H1 (cell line): ENCODE results near the gene WDR35. TPM values are rescaled to one million over a fixed set of nuclear protein-coding genes. Genes with fewer than 3 reads are reported as not detected.
"Not testable (repeated sequence)": the region's sequence is repeated elsewhere in the genome, so short reads cannot be mapped to it uniquely, and the experiment has no call there.

ENCODE experiments used
- CTCF ChIA-PET: fragments of 300-600 bp; sonication (Branson Sonifier 250); formaldehyde crosslinking; loops from one replicate; lab custom pipeline; 2021; ENCODE audit not compliant: partially characterized antibody; lab: Charles Lee
- POLR2A ChIA-PET: fragments of 300-600 bp; sonication (Branson Sonifier 250); formaldehyde crosslinking; loops from one replicate; lab custom pipeline; 2021; ENCODE audit warnings: inconsistent platforms; ENCODE audit not compliant: partially characterized antibody; lab: Charles Lee
- DNase-seq, 2 experiments: peaks; one replicate each; pipeline versions ENCODE4 v3.0.0 to v3.0.0-alpha.2; 2010 to 2022; ENCODE audit warnings: low spot score in 2 of 2, low read depth in 1 of 2, mixed read lengths in 1 of 2
- FAIRE-seq: peaks from 2 replicates; lab custom pipeline; 2011; peaks lifted over from hg19 to GRCh38; lab: Jason Lieb, UNC
- H2AFZ ChIP-seq: 2 replicates; pipeline ENCODE4 v1.8.1; 2012; ENCODE audit warnings: low read length, inconsistent platforms
- H2AK5ac ChIP-seq: 2 replicates; pipeline ENCODE4 v1.6.1; 2013; ENCODE audit warnings: low read depth, low read length
- H2BK120ac ChIP-seq: replicated peaks from 2 replicates; pipeline ENCODE3; 2013; ENCODE audit warnings: low read depth, low read length, inconsistent platforms
- H2BK12ac ChIP-seq: 2 replicates; pipeline ENCODE4 v1.6.1; 2013; ENCODE audit warnings: low read depth, low read length
- H2BK15ac ChIP-seq: 2 replicates; pipeline ENCODE4 v1.6.1; 2013; ENCODE audit warnings: low read length
- H2BK20ac ChIP-seq: 2 replicates; pipeline ENCODE4 v1.6.1; 2013; ENCODE audit warnings: low read length
- H2BK5ac ChIP-seq: 2 replicates; pipeline ENCODE4 v1.6.1; 2013; ENCODE audit warnings: low read depth, low read length
- H3K14ac ChIP-seq: 2 replicates; pipeline ENCODE4 v1.6.1; 2013; ENCODE audit warnings: inconsistent platforms; ENCODE audit not compliant: insufficient read length
- H3K18ac ChIP-seq: 2 replicates; pipeline ENCODE4 v1.6.1; 2013; ENCODE audit warnings: low read length; ENCODE audit errors: extremely low read depth
- H3K23ac ChIP-seq: 2 replicates; pipeline ENCODE4 v1.6.1; 2013; ENCODE audit warnings: inconsistent platforms; ENCODE audit not compliant: insufficient read length
- H3K23me2 ChIP-seq: 2 replicates; pipeline ENCODE4 v1.6.1; 2013; ENCODE audit warnings: low read depth, low read length
- H3K27ac ChIP-seq: 2 replicates; pipeline ENCODE4 v1.6.1; 2011; ENCODE audit warnings: low read depth, low read length, inconsistent platforms
- H3K27me3 ChIP-seq, 4 experiments: replicated peaks in 1 of 4; 1 replicate in 1 of 4; 2 replicates in 3 of 4; pipeline versions ENCODE4 v1.6.1 to v1.8.1; 2011 to 2013; ENCODE audit warnings: low read length in 3 of 4, mild to moderate bottlenecking in 3 of 4, inconsistent platforms in 2 of 4, mixed read lengths in 2 of 4, moderate library complexity in 1 of 4; ENCODE audit not compliant: control insufficient read depth in 3 of 4, insufficient read depth in 3 of 4; ENCODE audit errors: extremely low read depth in 1 of 4
- H3K36me3 ChIP-seq, 4 experiments: 2 replicates each; pipeline versions ENCODE4 v1.6.1 to v1.8.1; 2011 to 2013; ENCODE audit warnings: mild to moderate bottlenecking in 4 of 4, low read length in 3 of 4, moderate library complexity in 2 of 4, control low read depth in 1 of 4, inconsistent platforms in 1 of 4; ENCODE audit not compliant: insufficient read depth in 4 of 4, control insufficient read depth in 2 of 4
- H3K4ac ChIP-seq: replicated peaks from 2 replicates; pipeline ENCODE3; 2013; ENCODE audit warnings: low read length, low read depth, mixed read lengths, inconsistent platforms; ENCODE audit not compliant: insufficient read length
- H3K4me1 ChIP-seq, 4 experiments: replicated peaks in 1 of 4; 1 replicate in 1 of 4; 2 replicates in 3 of 4; pipeline versions ENCODE4 v1.6.1 to v1.8.1; 2011 to 2013; ENCODE audit warnings: low read length in 3 of 4, inconsistent platforms in 2 of 4, mixed read lengths in 1 of 4; ENCODE audit not compliant: insufficient read depth in 4 of 4, control insufficient read depth in 3 of 4
- H3K4me2 ChIP-seq, 2 experiments: 2 replicates each; pipeline versions ENCODE4 v1.6.1 to v1.8.1; 2011 to 2013; ENCODE audit warnings: low read depth in 2 of 2, low read length in 2 of 2, control low read depth in 1 of 2, inconsistent platforms in 1 of 2, mild to moderate bottlenecking in 1 of 2; ENCODE audit not compliant: insufficient read depth in 1 of 2
- H3K4me3 ChIP-seq, 4 experiments: fragments of 200-600, 300-600 bp in 1 of 4; sonication (generic), shearing (Covaris generic), sonication (Bioruptor Twin) in 1 of 4; 2 replicates each; pipeline versions ENCODE4 v1.5.1 to v1.8.1; 2011 to 2016; ENCODE audit warnings: low read length in 4 of 4, low read depth in 3 of 4, control low read depth in 2 of 4, inconsistent platforms in 2 of 4, mild to moderate bottlenecking in 2 of 4, mixed read lengths in 1 of 4, moderate library complexity in 1 of 4; ENCODE audit not compliant: insufficient read depth in 2 of 4; ENCODE audit errors: extremely low read depth in 1 of 4
- H3K56ac ChIP-seq: replicated peaks from 2 replicates; pipeline ENCODE3; 2013; ENCODE audit warnings: low read depth, mild to moderate bottlenecking, mixed read lengths, low read length, inconsistent platforms; ENCODE audit not compliant: insufficient read length
- H3K79me1 ChIP-seq: 2 replicates; pipeline ENCODE4 v1.6.1; 2013; ENCODE audit warnings: low read depth, low read length, control low read depth
- H3K79me2 ChIP-seq, 2 experiments: 2 replicates each; pipeline versions ENCODE4 v1.6.1 to v1.8.1; 2012 to 2013; ENCODE audit warnings: low read length in 2 of 2, mild to moderate bottlenecking in 2 of 2, inconsistent platforms in 1 of 2; ENCODE audit not compliant: insufficient read depth in 2 of 2, control insufficient read depth in 1 of 2
- H3K9ac ChIP-seq, 4 experiments: replicated peaks in 1 of 4; 1 replicate in 1 of 4; 2 replicates in 3 of 4; pipeline versions ENCODE4 v1.6.1 to v1.8.1; 2011 to 2013; ENCODE audit warnings: low read depth in 3 of 4, low read length in 3 of 4, control low read depth in 2 of 4, mild to moderate bottlenecking in 2 of 4, moderate library complexity in 2 of 4, inconsistent platforms in 1 of 4; ENCODE audit errors: extremely low read depth in 1 of 4
- H3K9me3 ChIP-seq, 2 experiments: 2 replicates each; pipeline versions ENCODE4 v1.6.1 to v1.8.1; 2012 to 2013; ENCODE audit warnings: mild to moderate bottlenecking in 2 of 2, moderate library complexity in 2 of 2, control low read depth in 1 of 2, inconsistent platforms in 1 of 2, low read depth in 1 of 2, low read length in 1 of 2, mixed read lengths in 1 of 2; ENCODE audit not compliant: insufficient read depth in 2 of 2
- H4K20me1 ChIP-seq, 2 experiments: replicated peaks in 1 of 2; 2 replicates each; pipeline versions ENCODE3 to v1.8.1; 2011 to 2013; ENCODE audit warnings: inconsistent platforms in 2 of 2, low read length in 2 of 2, mild to moderate bottlenecking in 1 of 2; ENCODE audit not compliant: insufficient read depth in 2 of 2, control insufficient read depth in 1 of 2
- H4K5ac ChIP-seq: 2 replicates; pipeline ENCODE4 v1.6.1; 2013; ENCODE audit warnings: low read length, low read depth, mixed read lengths, inconsistent platforms; ENCODE audit not compliant: insufficient read length
- H4K8ac ChIP-seq: 2 replicates; pipeline ENCODE4 v1.8.0; 2013; ENCODE audit warnings: mild to moderate bottlenecking, moderate library complexity, low read length, inconsistent platforms; ENCODE audit not compliant: insufficient read depth; ENCODE audit errors: extremely low read depth
- H4K91ac ChIP-seq: replicated peaks from 2 replicates; pipeline ENCODE3; 2013; ENCODE audit warnings: low read length, mixed read lengths, inconsistent platforms; ENCODE audit not compliant: insufficient read length
- polyA plus RNA-seq, 7 experiments: library from polyadenylated mRNA; depleted of rRNA in 3 of 7; stranded (reverse) in 5 of 7; unstranded in 2 of 7; fragments of >200 nt in 5 of 7; fragments of 200-250 nt in 2 of 7; gene quantifications; 1 replicate in 5 of 7; 2 replicates in 1 of 7; 4 replicates in 1 of 7; pipeline versions ENCODE4 v1.2.1 to v1.2.3, GENCODE V29; 2011 to 2013; ENCODE audit warnings: missing spikeins in 2 of 7, mixed read lengths in 2 of 7
- total RNA-seq: library from RNA; stranded (reverse); fragmentation: NEBNext Ultra II Directional; extraction: Animal tissue kit (Norgen Biotek cat#: 25700); gene quantifications from 2 replicates; pipeline ENCODE4 v1.2.1, GENCODE V29; 2021

WDR35 gene
- total and polyA plus RNA-seq, 2 of the 8 experiments (the other 6 are each of a cell fraction or from before 2014, with no cell fraction given), result 9.0 to 25.5 TPM

GRCh38 chr2:19880191-19880590 is 109.7 kb downstream of the WDR35 start:
- H3K79me1 ChIP-seq, H3K27ac ChIP-seq, H3K14ac ChIP-seq, H2BK120ac ChIP-seq, H3K18ac ChIP-seq, H2BK5ac ChIP-seq, H3K4me3 ChIP-seq, H4K5ac ChIP-seq, POLR2A ChIA-PET, H4K8ac ChIP-seq, H3K9me3 ChIP-seq, H2AFZ ChIP-seq, H3K23ac ChIP-seq, H3K9ac ChIP-seq, H3K4me1 ChIP-seq, H3K36me3 ChIP-seq, H2BK12ac ChIP-seq, FAIRE-seq, H2AK5ac ChIP-seq, H4K91ac ChIP-seq, H3K27me3 ChIP-seq, H3K23me2 ChIP-seq, H3K4me2 ChIP-seq, DNase-seq, H3K4ac ChIP-seq, H4K20me1 ChIP-seq, CTCF ChIA-PET, H3K79me2 ChIP-seq, H2BK20ac ChIP-seq, H3K56ac ChIP-seq, H2BK15ac ChIP-seq: not testable (repeated sequence)
